GM23338 (cell line): Measurements from ENCODE around the gene DTD1. TPM values are rescaled to one million over a fixed set of nuclear protein-coding genes. Genes with fewer than 3 reads are reported as not detected.

Source experiments
- ATAC-seq: fragments of 200-7000 bp; cut with Tn5 transposase; 3 replicates; pipeline ENCODE4 v1.9.1; 2020
- DNase-seq: peaks from one replicate; pipeline ENCODE4 v3.0.0-alpha.2; 2015; ENCODE audit warnings: low spot score
- H2AFZ ChIP-seq: fragments of 200-600 bp; sonication (generic); 2 replicates; pipeline ENCODE4 v1.8.0; 2016; ENCODE audit warnings: antibody characterized with exemption, mild to moderate bottlenecking, moderate library complexity
- H3F3A ChIP-seq: fragments of 200-600 bp; sonication (generic); replicated peaks from 2 replicates; pipeline ENCODE4 v1.8.0; 2017; ENCODE audit warnings: antibody characterized with exemption, mixed run types, low read depth
- H3K27ac ChIP-seq: fragments of 200-600 bp; sonication (generic); 2 replicates; pipeline ENCODE4 v1.6.1; 2016; ENCODE audit warnings: low read depth
- H3K27me3 ChIP-seq: fragments of 200-600 bp; sonication (generic); 2 replicates; pipeline ENCODE4 v1.8.0; 2016; ENCODE audit warnings: mild to moderate bottlenecking, mixed run types, moderate library complexity; ENCODE audit not compliant: insufficient read depth
- H3K36me3 ChIP-seq: fragments of 200-600 bp; sonication (generic); 2 replicates; pipeline ENCODE4 v1.8.0; 2016; ENCODE audit warnings: mild to moderate bottlenecking; ENCODE audit not compliant: insufficient read depth
- H3K4me1 ChIP-seq: fragments of 200-600 bp; sonication (generic); 2 replicates; pipeline ENCODE4 v1.8.0; 2016; ENCODE audit warnings: mild to moderate bottlenecking, moderate library complexity; ENCODE audit not compliant: insufficient read depth
- H3K4me2 ChIP-seq: fragments of 200-600 bp; sonication (generic); 2 replicates; pipeline ENCODE4 v1.7.1; 2017; ENCODE audit warnings: mixed run types
- H3K4me3 ChIP-seq: fragments of 200-600 bp; sonication (generic); 2 replicates; pipeline ENCODE4 v1.6.1; 2016; ENCODE audit warnings: mixed run types
- H3K79me2 ChIP-seq: fragments of 200-600 bp; sonication (generic); replicated peaks from 2 replicates; pipeline ENCODE4 v1.8.0; 2017; ENCODE audit warnings: mild to moderate bottlenecking; ENCODE audit not compliant: insufficient read depth
- H3K9me2 ChIP-seq: fragments of 200-600 bp; sonication (generic); 2 replicates; pipeline ENCODE4 v1.8.0; 2017; ENCODE audit not compliant: insufficient read depth
- H4K20me1 ChIP-seq: fragments of 200-600 bp; sonication (generic); replicated peaks from 2 replicates; pipeline ENCODE4 v1.8.0; 2017; ENCODE audit warnings: mild to moderate bottlenecking; ENCODE audit not compliant: insufficient read depth
- H3K27ac Mint-ChIP-seq: 2 replicates; pipeline ENCODE4 v1.8.0; 2020; ENCODE audit warnings: inconsistent platforms, mild to moderate bottlenecking, moderate library complexity, mixed read lengths
- H3K27me3 Mint-ChIP-seq: 3 replicates; pipeline ENCODE4 v1.8.0; 2022; ENCODE audit warnings: low read depth, mild to moderate bottlenecking, moderate library complexity, mixed read lengths, inconsistent platforms; ENCODE audit not compliant: insufficient read depth, poor library complexity
- H3K36me3 Mint-ChIP-seq: 3 replicates; pipeline ENCODE4 v1.8.0; 2021; ENCODE audit warnings: low read depth, mild to moderate bottlenecking, inconsistent platforms, moderate library complexity, mixed read lengths
- H3K4me1 Mint-ChIP-seq: 3 replicates; pipeline ENCODE4 v1.8.0; 2020; ENCODE audit warnings: mild to moderate bottlenecking, inconsistent platforms, mixed read lengths
- H3K4me3 Mint-ChIP-seq: 3 replicates; pipeline ENCODE4 v1.8.0; 2021; ENCODE audit warnings: moderate library complexity, mild to moderate bottlenecking, inconsistent platforms, mixed read lengths
- H3K9me3 Mint-ChIP-seq: 3 replicates; pipeline ENCODE4 v1.8.0; 2020; ENCODE audit warnings: moderate library complexity, mild to moderate bottlenecking, inconsistent platforms, mixed read lengths
- CREB1 ChIP-seq: fragments of 250-450 bp; sonication (Bioruptor Pico); IDR thresholded peaks from 2 replicates; pipeline ENCODE4 v1.5.0; 2020; ENCODE audit warnings: low read depth, mild to moderate bottlenecking, moderate library complexity
- ETS1 ChIP-seq: IDR thresholded peaks from 2 replicates; pipeline ENCODE4 v1.6.1; 2016; ENCODE audit warnings: antibody characterized with exemption
- JUNB ChIP-seq: IDR thresholded peaks from one replicate; pipeline ENCODE4 v1.6.1; 2016; ENCODE audit warnings: antibody characterized with exemption; ENCODE audit not compliant: unreplicated experiment
- NANOG ChIP-seq: IDR thresholded peaks from 2 replicates; pipeline ENCODE4 v1.6.1; 2016; ENCODE audit warnings: antibody characterized with exemption, borderline replicate concordance
- POLR2AphosphoS5 ChIP-seq: IDR thresholded peaks from 2 replicates; pipeline ENCODE4 v1.6.1; 2016; ENCODE audit warnings: antibody characterized with exemption, low read depth
- ZNF114 ChIP-seq: fragments of 250-450 bp; sonication (Bioruptor Pico); IDR thresholded peaks from 2 replicates; pipeline ENCODE4 v1.5.0; 2020; ENCODE audit warnings: mild to moderate bottlenecking, moderate library complexity
- ZNF331 ChIP-seq: fragments of 250-450 bp; sonication (Bioruptor Pico); IDR thresholded peaks from 2 replicates; pipeline ENCODE4 v1.5.0; 2020; ENCODE audit warnings: low read depth, mild to moderate bottlenecking, moderate library complexity
- ZNF462 ChIP-seq: fragments of 250-450 bp; sonication (Bioruptor Pico); IDR thresholded peaks from 2 replicates; pipeline ENCODE4 v1.5.0; 2020; ENCODE audit warnings: mild to moderate bottlenecking, moderate library complexity
- polyA plus RNA-seq: library from polyadenylated mRNA; unstranded; fragments of >200 nt; fragmentation: Nextera tagmentation; extraction: Ambion mirVana; gene quantifications from 2 replicates; pipeline ENCODE4 v1.2.1, GENCODE V29; 2016
- total RNA-seq: library from RNA; depleted of rRNA; stranded (reverse); fragments of >200 nt; shearing (Covaris generic); gene quantifications from 2 replicates; pipeline ENCODE4 v1.2.3, GENCODE V29; 2014
- TF ChIP-seq, protein P1 (sequence below), 2 experiments: fragments of 200-600 bp in 1 of 2; sonication (generic) in 1 of 2; conservative IDR thresholded peaks; 2 replicates each; pipeline versions ENCODE4 v1.5.1 to v1.6.1; 2016 to 2017; ENCODE audit warnings: antibody characterized with exemption in 2 of 2, low read depth in 2 of 2, mild to moderate bottlenecking in 2 of 2, moderate library complexity in 1 of 2

DTD1 gene
- total and polyA plus RNA-seq, 2 experiments from 2014 or later, result 69.8 to 74.0 TPM

GRCh38 chr20:18588574-18588933, 700 bp downstream of the DTD1 start:
- H3K27ac Mint-ChIP-seq, result 0 out of 2 replicates have a peak overlapping the region, but pooled peaks have one; percentile 77
- H3K4me2 ChIP-seq, result peak overlapping the region; percentile 91
- peaks cover 41% of the 10 kb centered on the region for H3K4me1 ChIP-seq
- TF ChIP-seq, protein P1, sequence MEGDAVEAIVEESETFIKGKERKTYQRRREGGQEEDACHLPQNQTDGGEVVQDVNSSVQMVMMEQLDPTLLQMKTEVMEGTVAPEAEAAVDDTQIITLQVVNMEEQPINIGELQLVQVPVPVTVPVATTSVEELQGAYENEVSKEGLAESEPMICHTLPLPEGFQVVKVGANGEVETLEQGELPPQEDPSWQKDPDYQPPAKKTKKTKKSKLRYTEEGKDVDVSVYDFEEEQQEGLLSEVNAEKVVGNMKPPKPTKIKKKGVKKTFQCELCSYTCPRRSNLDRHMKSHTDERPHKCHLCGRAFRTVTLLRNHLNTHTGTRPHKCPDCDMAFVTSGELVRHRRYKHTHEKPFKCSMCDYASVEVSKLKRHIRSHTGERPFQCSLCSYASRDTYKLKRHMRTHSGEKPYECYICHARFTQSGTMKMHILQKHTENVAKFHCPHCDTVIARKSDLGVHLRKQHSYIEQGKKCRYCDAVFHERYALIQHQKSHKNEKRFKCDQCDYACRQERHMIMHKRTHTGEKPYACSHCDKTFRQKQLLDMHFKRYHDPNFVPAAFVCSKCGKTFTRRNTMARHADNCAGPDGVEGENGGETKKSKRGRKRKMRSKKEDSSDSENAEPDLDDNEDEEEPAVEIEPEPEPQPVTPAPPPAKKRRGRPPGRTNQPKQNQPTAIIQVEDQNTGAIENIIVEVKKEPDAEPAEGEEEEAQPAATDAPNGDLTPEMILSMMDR (conservative IDR thresholded peaks at IDR 0.05; ENCODE audit: low read depth in 2 of 2), result 0 out of 4 replicates have a peak, but pooled peaks of 1 of the 2 experiments have one; percentile 4
- no peak for TF ChIP-seq POLR2AphosphoS5
- ATAC-seq (peak; percentile 17), DNase-seq (peak; percentile 50)
- H3K27ac ChIP-seq, result peak overlapping the region; percentile 63; the same call in 1 of the 2 replicates
- H3K27me3 Mint-ChIP-seq, result peaks cover 3% of the 10 kb centered on the region
- H3K9me3 Mint-ChIP-seq, result no peaks in the 10 kb centered on the region
- H3K4me3 ChIP-seq, result peak overlapping the region; percentile 85
- H4K20me1 ChIP-seq, result no peaks in the 10 kb centered on the region
- peaks cover 32% of the 10 kb centered on the region for H3K79me2 ChIP-seq
- H3K36me3 Mint-ChIP-seq, result no peaks in the 10 kb centered on the region; the same call in 1 of the 3 replicates
- no peaks in the 10 kb centered on the region for H3K36me3 ChIP-seq
- H3K4me3 Mint-ChIP-seq, result peak overlapping the region; percentile 87
- peaks cover 43% of the 10 kb centered on the region for H3K4me1 Mint-ChIP-seq
- peak overlapping the region; percentile 79; the same call in 1 of the 2 replicates for H2AFZ ChIP-seq
- no peaks in the 10 kb centered on the region for H3K27me3 ChIP-seq
- H3K9me2 ChIP-seq, result peaks cover 5% of the 10 kb centered on the region; the same call in 1 of the 2 replicates
- peaks cover 3% of the 10 kb centered on the region; the same call in 1 of the 2 replicates for H3F3A ChIP-seq

- Histone ChIP-seq H3K27ac (no peak overlapping the region; the same call in 1 of the 2 replicates), H3F3A (peaks cover 3% of the 10 kb centered on the region; the same call in 1 of the 2 replicates), H3K4me3 (peak overlapping the region; percentile 85; the same call in 1 of the 2 replicates), H3K36me3 (no peaks in the 10 kb centered on the region), H3K9me2 (no peaks in the 10 kb centered on the region), H4K20me1 (no peaks in the 10 kb centered on the region), H3K27me3 (no peaks in the 10 kb centered on the region), H2AFZ (no peak overlapping the region), H3K4me1 (peaks cover 41% of the 10 kb centered on the region), H3K4me2 (peak overlapping the region; percentile 91), H3K79me2 (peaks cover 36% of the 10 kb centered on the region)
- Mint-ChIP-seq H3K36me3 (peaks cover 4% of the 10 kb centered on the region; the same call in 2 of the 3 replicates), H3K4me1 (peaks cover 39% of the 10 kb centered on the region), H3K27ac (peak overlapping the region; percentile 65), H3K4me3 (peak overlapping the region; percentile 87), H3K9me3 (no peaks in the 10 kb centered on the region), H3K27me3 (peaks cover 2% of the 10 kb centered on the region)
- ATAC-seq, result no peak
- DNase-seq, result no peak
- TF ChIP-seq, protein P1 (conservative IDR thresholded peaks at IDR 0.05; ENCODE audit: low read depth in 2 of 2), result no peak
- TF ChIP-seq ZNF114 (CRISPR knock-in tag) (no peak), ZNF331 (CRISPR knock-in tag) (no peak), ETS1 (no peak), CREB1 (CRISPR knock-in tag) (no peak), ZNF462 (CRISPR knock-in tag) (no peak), NANOG (no peak), JUNB (no peak)
Observed at GRCh38 chr20:18589941-18590674, 2.3 kb downstream of the DTD1 start.
